OCI-LY1 (cell line): ENCODE data around the gene NDUFA7.
A peak's percentile ranks its signal among the peaks of the same experiment; 100 is the strongest.

Experiments used
- H2AFZ ChIP-seq: fragments of 200-600 bp; sonication (generic), shearing (Covaris generic); 2 replicates; pipeline ENCODE4 v1.6.0; 2014; ENCODE audit warnings: antibody characterized with exemption, mild to moderate bottlenecking, low read length
- H3F3A ChIP-seq: fragments of 200-600 bp; sonication (generic), shearing (Covaris generic); 2 replicates; pipeline ENCODE4 v1.6.0; 2014; ENCODE audit warnings: mild to moderate bottlenecking, antibody characterized with exemption, low read length, moderate library complexity; ENCODE audit not compliant: insufficient read depth
- H3K27ac ChIP-seq: fragments of 200-600 bp; sonication (generic); 2 replicates; pipeline ENCODE4 v1.5.1; 2014; ENCODE audit warnings: low read length, mixed run types, mild to moderate bottlenecking, low read depth; ENCODE audit not compliant: poor library complexity, severe bottlenecking
- H3K27me3 ChIP-seq: fragments of 200-600 bp; sonication (generic); 2 replicates; pipeline ENCODE4 v1.6.0; 2014; ENCODE audit warnings: antibody characterized with exemption, mild to moderate bottlenecking, low read length, moderate library complexity; ENCODE audit not compliant: insufficient read depth
- H3K36me3 ChIP-seq: fragments of 200-600 bp; sonication (generic); 2 replicates; pipeline ENCODE4 v1.6.1; 2014; ENCODE audit warnings: mild to moderate bottlenecking, antibody characterized with exemption, low read length, moderate library complexity, mixed read lengths; ENCODE audit not compliant: insufficient read depth
- H3K4me1 ChIP-seq: fragments of 200-600 bp; sonication (generic); 2 replicates; pipeline ENCODE4 v1.5.1; 2014; ENCODE audit warnings: mild to moderate bottlenecking, low read length, moderate library complexity; ENCODE audit not compliant: insufficient read depth, severe bottlenecking
- H3K4me2 ChIP-seq: fragments of 200-600 bp; sonication (generic), shearing (Covaris generic); 2 replicates; pipeline ENCODE4 v1.6.1; 2014; ENCODE audit warnings: low read length
- H3K4me3 ChIP-seq: fragments of 200-600 bp; sonication (generic); 2 replicates; pipeline ENCODE4 v1.5.1; 2014; ENCODE audit warnings: low read length, low read depth, mild to moderate bottlenecking, mixed read lengths; ENCODE audit not compliant: poor library complexity, severe bottlenecking
- H3K79me2 ChIP-seq: fragments of 200-600 bp; shearing (Covaris generic); 2 replicates; pipeline ENCODE4 v1.6.1; 2016; ENCODE audit warnings: mixed run types, low read length, mixed read lengths; ENCODE audit not compliant: insufficient read depth
- H3K9ac ChIP-seq: fragments of 200-600 bp; sonication (generic), shearing (Covaris generic); 2 replicates; pipeline ENCODE4 v1.6.1; 2014; ENCODE audit warnings: mild to moderate bottlenecking, low read length, mixed read lengths
- H3K9me2 ChIP-seq: fragments of 200-600 bp; sonication (generic), shearing (Covaris generic); 2 replicates; pipeline ENCODE4 v1.6.1; 2014; ENCODE audit warnings: low read depth, mild to moderate bottlenecking, low read length, mixed read lengths
- H3K9me3 ChIP-seq: fragments of 200-600 bp; shearing (Covaris generic); 2 replicates; pipeline ENCODE4 v1.6.1; 2014; ENCODE audit warnings: low read length, mixed read lengths
- H4K20me1 ChIP-seq: fragments of 200-600 bp; sonication (generic), shearing (Covaris generic); 2 replicates; pipeline ENCODE4 v1.6.0; 2016; ENCODE audit warnings: mild to moderate bottlenecking, low read length; ENCODE audit not compliant: insufficient read depth
- EZH2 ChIP-seq: fragments of 200-600 bp; sonication (generic), shearing (Covaris generic); IDR thresholded peaks from 2 replicates; pipeline ENCODE4 v1.8.0; 2017; ENCODE audit warnings: borderline replicate concordance, mixed run types, mild to moderate bottlenecking, antibody characterized with exemption, low read length, moderate library complexity, mixed read lengths
- TF ChIP-seq, protein P1 (sequence below): fragments of 200-600 bp; sonication (generic), shearing (Covaris generic); IDR thresholded peaks from 2 replicates; pipeline ENCODE4 v1.5.1; 2017; ENCODE audit warnings: mild to moderate bottlenecking, antibody characterized with exemption, low read length, moderate library complexity, mixed read lengths

NDUFA7 gene

DNA sequence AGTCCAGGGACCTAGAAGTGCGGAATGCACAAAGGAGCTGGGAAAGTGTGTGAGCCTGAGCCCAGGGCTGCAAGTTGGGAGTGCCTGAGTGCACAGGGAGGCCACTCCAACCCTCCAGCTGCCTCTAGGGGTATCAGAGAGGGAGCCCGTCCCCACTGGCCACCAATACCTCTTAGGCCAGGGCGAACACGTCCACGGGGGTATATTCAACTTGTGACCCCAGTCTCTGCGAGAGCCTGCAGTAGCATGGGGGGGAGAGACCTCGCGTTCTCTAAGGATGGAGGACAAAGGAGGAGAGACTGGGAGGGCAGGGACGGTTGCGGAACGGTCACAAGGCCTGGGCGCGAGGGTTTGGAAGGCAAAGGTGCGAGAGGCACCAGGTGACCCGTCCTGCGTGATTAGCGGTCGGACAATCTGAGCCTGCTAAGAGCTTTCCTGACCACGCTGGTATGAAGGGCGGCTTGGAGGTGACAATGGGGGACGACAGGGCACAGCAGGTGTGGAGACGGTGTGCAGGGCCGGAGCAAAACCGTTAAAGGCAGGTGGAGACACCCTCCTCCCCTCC is 13.7 kb downstream of the NDUFA7 start:
- Histone ChIP-seq H3K9me2 (no peaks in the 10 kb centered on the region), H3K9ac (peak overlapping the region; percentile 84), H3K36me3 (peaks cover 60% of the 10 kb centered on the region), H3K4me2 (peak overlapping the region; percentile 91), H3K4me1 (peaks cover 22% of the 10 kb centered on the region), H3K27me3 (no peaks in the 10 kb centered on the region), H4K20me1 (no peaks in the 10 kb centered on the region), H3F3A (no peaks in the 10 kb centered on the region), H3K27ac (peak overlapping the region; percentile 42), H2AFZ (no peak overlapping the region), H3K4me3 (peak overlapping the region; percentile 70), H3K9me3 (no peaks in the 10 kb centered on the region), H3K79me2 (no peaks in the 10 kb centered on the region; the same call in 1 of the 2 replicates)
- TF ChIP-seq EZH2, result no peak
- TF ChIP-seq, protein P1, sequence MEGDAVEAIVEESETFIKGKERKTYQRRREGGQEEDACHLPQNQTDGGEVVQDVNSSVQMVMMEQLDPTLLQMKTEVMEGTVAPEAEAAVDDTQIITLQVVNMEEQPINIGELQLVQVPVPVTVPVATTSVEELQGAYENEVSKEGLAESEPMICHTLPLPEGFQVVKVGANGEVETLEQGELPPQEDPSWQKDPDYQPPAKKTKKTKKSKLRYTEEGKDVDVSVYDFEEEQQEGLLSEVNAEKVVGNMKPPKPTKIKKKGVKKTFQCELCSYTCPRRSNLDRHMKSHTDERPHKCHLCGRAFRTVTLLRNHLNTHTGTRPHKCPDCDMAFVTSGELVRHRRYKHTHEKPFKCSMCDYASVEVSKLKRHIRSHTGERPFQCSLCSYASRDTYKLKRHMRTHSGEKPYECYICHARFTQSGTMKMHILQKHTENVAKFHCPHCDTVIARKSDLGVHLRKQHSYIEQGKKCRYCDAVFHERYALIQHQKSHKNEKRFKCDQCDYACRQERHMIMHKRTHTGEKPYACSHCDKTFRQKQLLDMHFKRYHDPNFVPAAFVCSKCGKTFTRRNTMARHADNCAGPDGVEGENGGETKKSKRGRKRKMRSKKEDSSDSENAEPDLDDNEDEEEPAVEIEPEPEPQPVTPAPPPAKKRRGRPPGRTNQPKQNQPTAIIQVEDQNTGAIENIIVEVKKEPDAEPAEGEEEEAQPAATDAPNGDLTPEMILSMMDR, result no peak

DNA sequence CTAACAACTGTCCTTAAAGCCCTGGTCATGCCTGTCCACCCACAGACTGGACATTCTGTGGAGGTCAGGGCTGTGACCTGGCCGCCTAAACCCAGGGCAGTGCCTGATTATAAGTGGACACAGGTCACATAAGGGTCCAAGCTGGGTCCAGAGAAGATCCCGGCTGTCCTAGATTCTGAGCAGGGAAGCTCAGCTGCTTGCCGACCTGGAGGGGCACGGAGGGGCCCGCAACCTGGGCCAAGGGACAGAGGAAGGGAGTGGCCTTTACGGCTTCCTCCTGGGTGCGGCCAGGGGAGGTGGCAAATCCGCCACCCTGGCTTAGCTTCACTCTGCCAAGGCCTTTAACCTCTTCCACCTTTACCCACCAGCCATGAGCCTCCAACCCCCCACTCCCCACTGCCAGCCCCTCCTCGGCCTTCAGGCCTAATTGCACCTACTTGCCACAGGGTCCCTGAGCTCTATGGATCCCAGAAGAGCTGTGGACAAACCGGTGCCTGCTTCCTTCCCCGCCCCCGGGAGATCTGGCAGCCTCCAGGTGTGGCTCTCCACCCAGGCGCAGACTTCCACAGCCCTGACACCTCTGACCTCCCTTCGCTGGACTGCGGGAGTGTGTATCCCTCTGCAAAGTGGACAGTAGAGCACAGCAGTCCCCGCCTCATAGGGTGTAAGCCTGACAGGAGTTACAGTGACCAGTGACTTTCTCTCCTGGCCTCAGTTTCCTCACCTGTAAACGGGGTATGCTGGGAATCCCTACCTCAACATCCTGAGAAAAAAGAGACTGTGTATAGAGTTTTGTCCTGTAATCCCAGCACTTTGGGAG is 14.7 kb downstream of the NDUFA7 start:
- H2AFZ ChIP-seq, result no peak overlapping the region

DNA sequence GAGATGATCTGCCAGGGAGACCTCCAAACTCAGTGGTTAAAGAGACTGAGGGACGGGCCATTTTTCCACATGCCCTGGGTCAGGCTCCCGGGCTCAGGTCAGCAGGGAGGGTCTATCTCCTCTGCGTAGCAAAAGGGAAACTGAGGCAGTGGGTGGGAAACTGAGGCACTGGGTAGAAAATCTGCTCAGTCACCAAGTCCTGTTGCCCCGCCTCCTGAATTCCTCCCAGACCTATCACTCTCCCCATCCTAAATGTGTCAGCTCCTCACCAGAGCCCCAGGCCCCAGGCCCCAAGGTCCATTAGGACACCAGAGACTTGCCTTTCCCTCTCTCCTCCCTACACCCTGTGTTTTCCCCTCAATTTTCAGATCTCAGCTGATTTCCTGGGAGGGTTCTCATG is 15.4 kb downstream of the NDUFA7 start:
- no peaks in the 10 kb centered on the region for H3K9me2 ChIP-seq
- H3K27me3 ChIP-seq, result no peaks in the 10 kb centered on the region
- H3K9ac ChIP-seq, result no peak overlapping the region
- H3K4me2 ChIP-seq, result no peak overlapping the region
- no peak overlapping the region for H2AFZ ChIP-seq
- no peaks in the 10 kb centered on the region for H3K9me3 ChIP-seq
- TF ChIP-seq EZH2, result no peak
- TF ChIP-seq, protein P1, result no peak
- no peaks in the 10 kb centered on the region for H4K20me1 ChIP-seq
- no peaks in the 10 kb centered on the region; the same call in 1 of the 2 replicates for H3K79me2 ChIP-seq
- H3K27ac ChIP-seq, result no peak overlapping the region
- peaks cover 53% of the 10 kb centered on the region for H3K36me3 ChIP-seq
- no peaks in the 10 kb centered on the region for H3F3A ChIP-seq
- no peak overlapping the region for H3K4me3 ChIP-seq
- peaks cover 22% of the 10 kb centered on the region for H3K4me1 ChIP-seq

More for the DNA sequence above, 14.7 kb downstream of the NDUFA7 start:
- Histone ChIP-seq H3K4me1 (peaks cover 22% of the 10 kb centered on the region), H3K27me3 (no peaks in the 10 kb centered on the region), H3K4me3 (peak overlapping the region; percentile 70), H3K79me2 (no peaks in the 10 kb centered on the region; the same call in 1 of the 2 replicates), H3K9ac (peak overlapping the region; percentile 84; the same call in 1 of the 2 replicates), H3K9me3 (no peaks in the 10 kb centered on the region), H4K20me1 (no peaks in the 10 kb centered on the region), H3K36me3 (peaks cover 60% of the 10 kb centered on the region), H3F3A (no peaks in the 10 kb centered on the region), H3K27ac (no peak overlapping the region), H3K9me2 (no peaks in the 10 kb centered on the region), H3K4me2 (peak overlapping the region; percentile 91)
- TF ChIP-seq EZH2, result no peak
- TF ChIP-seq, protein P1, result no peak
